Measurements from ENCODE around the gene PLA2G6. TPM values are rescaled to one million over a fixed set of nuclear protein-coding genes. Genes with fewer than 3 reads are reported as not detected.

PLA2G6 gene
- total and polyA plus RNA-seq, 4 donors, result 8.8 to 74.1 (median 25.4) TPM

- Histone ChIP-seq H3K9me3 (ENCODE audit: control insufficient read depth, low read length) (no peaks in the 10 kb centered on the region), H3K4me1 (ENCODE audit: control insufficient read depth in 1 of 2, insufficient read depth in 2 of 2, low read length in 2 of 2) (no peaks in the 10 kb centered on the region), H3K4me3 (ENCODE audit: low read length in 2 of 2) (no peak overlapping the region), H3K27me3 (ENCODE audit: control insufficient read depth in 1 of 2, insufficient read depth in 2 of 2, low read length in 1 of 2) (no peaks in the 10 kb centered on the region), H3K36me3 (ENCODE audit: control insufficient read depth in 1 of 2, insufficient read depth in 2 of 2, low read length in 1 of 2) (no peaks in the 10 kb centered on the region), H3K27ac (ENCODE audit: low read depth in 1 of 2, low read length in 2 of 2) (no peak overlapping the region)
- 93% methylated on average over 28 of the region's 28 CpGs for WGBS, 2 donors
- DNase-seq (peak; percentile 40 to 70), ATAC-seq (ENCODE audit: low FRiP score) (no peak)
- intact Hi-C loops (cut with DNase I), result loop anchor here in 1 of 2 donors (5.0 kb wide), 1 partner anchor 279 kb away; no protein-coding TSS in a partner anchor
Measured at GRCh38 chr22:38073150-38074130, 108.2 kb downstream of the PLA2G6 start.

GRCh38 chr22:38072322-38073149, 109.1 kb downstream of the PLA2G6 start:
- no peak for ATAC-seq (ENCODE audit: low FRiP score)
- H3K4me3 ChIP-seq (ENCODE audit: low read length in 2 of 2), result no peak overlapping the region
- H3K27ac ChIP-seq (ENCODE audit: low read depth in 1 of 2, low read length in 2 of 2), result no peak overlapping the region
- H3K27me3 ChIP-seq (ENCODE audit: control insufficient read depth in 1 of 2, insufficient read depth in 2 of 2, low read length in 1 of 2), result no peaks in the 10 kb centered on the region
- no peaks in the 10 kb centered on the region for H3K36me3 ChIP-seq (ENCODE audit: control insufficient read depth in 1 of 2, insufficient read depth in 2 of 2, low read length in 1 of 2)
- WGBS, 2 donors, result 93 to 96% methylated on average over 25 of the region's 25 CpGs
- intact Hi-C loops (cut with DNase I), result loop anchor here in 1 of 2 donors (5.0 kb wide), 1 partner anchor 280 kb away; no protein-coding TSS in a partner anchor
- DNase-seq, result peak; percentile 40 to 64
- no peaks in the 10 kb centered on the region for H3K4me1 ChIP-seq (ENCODE audit: control insufficient read depth in 1 of 2, insufficient read depth in 2 of 2, low read length in 2 of 2)
- no peaks in the 10 kb centered on the region for H3K9me3 ChIP-seq (ENCODE audit: control insufficient read depth, low read length)

DNA sequence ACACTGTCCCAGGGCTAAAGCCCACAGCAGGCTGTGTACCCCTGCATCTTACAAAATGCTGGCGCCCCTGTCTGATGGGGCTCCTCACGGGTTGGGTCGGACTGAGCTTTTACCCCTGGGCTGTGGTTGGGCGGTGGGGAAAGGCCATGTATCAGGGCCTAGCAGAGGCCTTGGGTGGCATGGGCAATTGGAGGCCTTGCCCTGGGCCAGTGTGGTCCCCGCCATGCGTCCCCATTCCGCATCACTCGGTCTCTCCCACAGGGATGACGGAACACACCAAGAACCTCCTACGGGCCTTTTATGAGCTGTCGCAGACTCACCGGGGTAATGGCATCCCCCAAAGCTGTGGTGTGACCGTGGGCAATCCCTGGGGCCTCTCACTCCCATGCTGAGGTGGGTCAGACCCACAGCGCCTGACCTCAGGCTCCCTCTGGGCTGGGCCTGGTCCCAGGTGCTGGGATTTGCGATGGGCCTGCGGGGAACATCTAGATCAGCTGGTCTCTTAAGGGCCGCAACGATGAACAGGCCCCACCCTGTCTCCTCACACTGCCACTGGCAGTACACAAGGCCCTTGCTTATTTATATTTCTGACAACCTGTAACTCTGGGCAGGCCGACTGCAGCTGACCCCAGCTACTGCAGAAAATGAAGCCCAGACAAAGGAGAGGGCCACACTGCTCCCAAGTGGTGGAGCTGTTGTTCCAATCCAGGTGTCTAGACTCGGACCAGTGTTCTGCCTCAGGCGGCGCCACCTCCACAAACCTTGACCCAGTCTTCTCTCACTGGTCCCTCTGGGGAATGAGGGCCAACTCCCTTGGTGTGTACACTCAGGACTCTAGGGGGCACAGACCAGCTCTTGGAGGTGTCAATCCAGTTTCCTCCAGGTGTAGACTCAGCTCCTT, 110.0 kb downstream of the PLA2G6 start:
- H3K27ac ChIP-seq (ENCODE audit: low read depth in 1 of 2, low read length in 2 of 2), result peak overlapping the region in 1 of 2 donors; percentile 6
- DNase-seq, result peak; percentile 23 to 66
- no peaks in the 10 kb centered on the region for H3K4me1 ChIP-seq (ENCODE audit: control insufficient read depth in 1 of 2, insufficient read depth in 2 of 2, low read length in 2 of 2)
- no peak for ATAC-seq (ENCODE audit: low FRiP score)
- H3K36me3 ChIP-seq (ENCODE audit: control insufficient read depth in 1 of 2, insufficient read depth in 2 of 2, low read length in 1 of 2), result no peaks in the 10 kb centered on the region
- H3K4me3 ChIP-seq (ENCODE audit: low read length in 2 of 2), result no peak overlapping the region
- H3K27me3 ChIP-seq (ENCODE audit: control insufficient read depth in 1 of 2, insufficient read depth in 2 of 2, low read length in 1 of 2), result no peaks in the 10 kb centered on the region
- intact Hi-C loops (cut with DNase I), result loop anchor here in 1 of 2 donors (5.0 kb wide), 1 partner anchor 281 kb away; no protein-coding TSS in a partner anchor
- no peaks in the 10 kb centered on the region for H3K9me3 ChIP-seq (ENCODE audit: control insufficient read depth, low read length)
- 91 to 92% methylated on average over 21 to 22 of the region's 22 CpGs for WGBS, 2 donors

DNA sequence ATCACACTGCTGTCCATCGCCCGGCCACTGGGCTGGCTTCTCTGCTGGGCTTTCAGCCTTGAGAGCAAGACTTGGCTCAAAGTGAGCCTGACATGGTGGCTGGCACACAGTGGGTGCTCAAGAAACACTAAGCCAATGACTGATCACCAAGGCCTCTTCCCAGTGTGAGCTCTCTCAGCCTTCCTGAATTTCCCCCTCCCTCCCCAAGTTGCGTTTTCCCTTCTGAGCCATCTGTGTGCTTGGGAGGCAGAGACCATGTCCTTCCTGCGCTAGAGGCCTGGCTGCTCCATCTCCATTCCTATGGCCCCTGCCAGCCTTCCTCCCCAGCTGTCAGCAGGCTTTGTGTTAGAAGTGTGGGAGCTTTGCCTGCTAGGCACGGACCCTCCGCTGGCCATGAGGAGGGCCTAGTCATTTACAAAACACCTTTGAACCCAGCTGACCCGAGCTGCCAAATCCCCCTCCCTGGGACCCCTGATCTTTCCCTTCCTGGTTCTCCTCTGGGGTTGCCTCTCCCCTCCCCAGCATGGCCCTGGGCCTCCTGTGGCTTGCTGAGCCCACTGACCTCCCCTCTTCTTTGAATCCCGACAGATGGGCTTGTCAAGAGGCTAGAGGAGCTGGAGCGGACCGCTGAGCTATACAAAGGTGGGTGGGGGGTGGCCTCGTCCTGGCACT, 111.2 kb downstream of the PLA2G6 start:
- peaks cover 0 to 2% of the 10 kb centered on the region in 2 donors for H3K36me3 ChIP-seq (ENCODE audit: control insufficient read depth in 1 of 2, insufficient read depth in 2 of 2, low read length in 1 of 2)

DNA sequence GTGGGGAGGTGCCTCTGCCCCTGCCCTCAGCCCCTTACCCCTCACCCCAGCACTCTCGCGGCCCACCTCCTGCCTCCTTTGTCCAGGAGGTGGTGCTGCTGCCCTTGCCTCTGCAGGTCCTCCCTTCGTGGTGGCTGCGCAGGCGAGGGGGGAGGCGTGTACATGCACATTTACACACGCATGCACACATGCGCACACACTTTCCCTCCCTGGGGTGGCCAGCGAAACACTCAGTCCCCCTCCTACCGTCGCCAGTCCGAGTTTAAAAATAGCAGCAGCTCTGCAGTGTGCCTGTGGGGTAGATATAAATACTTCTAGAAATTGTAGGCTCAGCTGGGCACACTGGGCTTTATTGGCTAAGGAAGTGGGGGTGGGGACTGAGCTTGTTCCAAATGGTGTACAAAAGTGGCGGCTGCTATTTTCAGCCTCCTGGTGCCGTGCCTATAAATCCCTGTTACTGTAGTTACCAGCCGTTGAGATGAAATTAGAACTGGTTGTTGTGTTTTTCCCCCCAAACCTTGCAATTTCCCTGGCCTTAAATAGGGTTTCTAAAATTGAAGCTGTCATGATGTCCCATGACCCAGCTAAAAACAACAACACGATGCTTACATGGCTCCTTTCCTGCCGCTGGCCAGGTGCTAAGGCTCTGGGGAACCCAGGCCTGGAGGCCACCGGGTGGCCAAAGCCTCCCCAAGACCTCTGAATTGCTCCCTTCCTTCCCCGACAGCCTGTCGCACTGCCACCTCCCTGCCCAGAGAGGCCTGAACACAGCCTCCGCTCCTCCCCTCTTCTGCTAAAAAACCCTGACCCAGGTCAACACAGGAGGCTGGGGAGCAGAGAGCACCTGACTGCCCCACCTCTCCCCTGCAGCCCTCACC, 112.0 kb downstream of the PLA2G6 start:
- Histone ChIP-seq H3K27me3 (ENCODE audit: control insufficient read depth in 1 of 2, insufficient read depth in 2 of 2, low read length in 1 of 2) (no peaks in the 10 kb centered on the region), H3K4me1 (ENCODE audit: control insufficient read depth in 1 of 2, insufficient read depth in 2 of 2, low read length in 2 of 2) (no peaks in the 10 kb centered on the region), H3K4me3 (ENCODE audit: low read length in 2 of 2) (no peak overlapping the region), H3K9me3 (ENCODE audit: control insufficient read depth, low read length) (no peaks in the 10 kb centered on the region), H3K36me3 (ENCODE audit: control insufficient read depth in 1 of 2, insufficient read depth in 2 of 2, low read length in 1 of 2) (peaks cover 0 to 4% of the 10 kb centered on the region in 2 donors), H3K27ac (ENCODE audit: low read depth in 1 of 2, low read length in 2 of 2) (peak overlapping the region; percentile 89 to 94)
- WGBS, 2 donors, result 11 to 13% methylated on average over 19 to 21 of the region's 21 CpGs
- DNase-seq, result peak; percentile 94 to 95
- peak; percentile 88 for ATAC-seq (ENCODE audit: low FRiP score)
- intact Hi-C loops (cut with DNase I), result loop anchor here (1.0 to 5.0 kb wide), 4 partner anchors 133 to 284 kb away; partner anchors contain the start of gene MAFF (in 1 of the 2)

More for the DNA sequence above, 111.2 kb downstream of the PLA2G6 start:
- 37% methylated on average over 11 of the region's 11 CpGs for WGBS, 2 donors
- ATAC-seq (ENCODE audit: low FRiP score) (no peak), DNase-seq (no peak)
- Histone ChIP-seq H3K4me1 (ENCODE audit: control insufficient read depth in 1 of 2, insufficient read depth in 2 of 2, low read length in 2 of 2) (no peaks in the 10 kb centered on the region), H3K27ac (ENCODE audit: low read depth in 1 of 2, low read length in 2 of 2) (peak overlapping the region; percentile 80 to 93), H3K27me3 (ENCODE audit: control insufficient read depth in 1 of 2, insufficient read depth in 2 of 2, low read length in 1 of 2) (no peaks in the 10 kb centered on the region), H3K4me3 (ENCODE audit: low read length in 2 of 2) (no peak overlapping the region), H3K9me3 (ENCODE audit: control insufficient read depth, low read length) (no peaks in the 10 kb centered on the region)
- intact Hi-C loops (cut with DNase I), result loop anchor here in 1 of 2 donors (5.0 kb wide), 1 partner anchor 282 kb away; no protein-coding TSS in a partner anchor

GRCh38 chr22:38068641-38069371, 112.8 kb downstream of the PLA2G6 start:
- peak overlapping the region; percentile 89 to 94 for H3K27ac ChIP-seq (ENCODE audit: low read depth in 1 of 2, low read length in 2 of 2)
- DNase-seq (no peak), ATAC-seq (ENCODE audit: low FRiP score) (peak; percentile 5)
- H3K27me3 ChIP-seq (ENCODE audit: control insufficient read depth in 1 of 2, insufficient read depth in 2 of 2, low read length in 1 of 2), result no peaks in the 10 kb centered on the region
- no peak overlapping the region for H3K4me3 ChIP-seq (ENCODE audit: low read length in 2 of 2)
- 23 to 31% methylated on average over 13 of the region's 13 CpGs for WGBS, 2 donors
- intact Hi-C loops (cut with DNase I), result loop anchor here (1.0 to 5.0 kb wide), 3 partner anchors 133 to 284 kb away; partner anchors contain the start of gene MAFF (in 1 of the 2)
- peaks cover 0 to 4% of the 10 kb centered on the region in 2 donors for H3K36me3 ChIP-seq (ENCODE audit: control insufficient read depth in 1 of 2, insufficient read depth in 2 of 2, low read length in 1 of 2)
- no peaks in the 10 kb centered on the region for H3K4me1 ChIP-seq (ENCODE audit: control insufficient read depth in 1 of 2, insufficient read depth in 2 of 2, low read length in 2 of 2)
- H3K9me3 ChIP-seq (ENCODE audit: control insufficient read depth, low read length), result no peaks in the 10 kb centered on the region

Data from aorta (tissue), 5 donors.